Stimulated activated CD8-positive, alpha-beta memory T cell treated with anti-CD3 and anti-CD28 coated beads, Interleukin-2, amount 100 ng/mL, for 1 hour (primary cell): ENCODE data around the gene SH2D3C.
"Not testable (repeated sequence)": the region's sequence is repeated elsewhere in the genome, so short reads cannot be mapped to it uniquely, and the experiment has no call there.

ENCODE experiments used
- DNase-seq, 2 donors: peaks; one replicate each; pipeline ENCODE4 v3.0.0-alpha.2; 2020; ENCODE audit warnings: low read depth in 2 of 2

SH2D3C gene

DNA sequence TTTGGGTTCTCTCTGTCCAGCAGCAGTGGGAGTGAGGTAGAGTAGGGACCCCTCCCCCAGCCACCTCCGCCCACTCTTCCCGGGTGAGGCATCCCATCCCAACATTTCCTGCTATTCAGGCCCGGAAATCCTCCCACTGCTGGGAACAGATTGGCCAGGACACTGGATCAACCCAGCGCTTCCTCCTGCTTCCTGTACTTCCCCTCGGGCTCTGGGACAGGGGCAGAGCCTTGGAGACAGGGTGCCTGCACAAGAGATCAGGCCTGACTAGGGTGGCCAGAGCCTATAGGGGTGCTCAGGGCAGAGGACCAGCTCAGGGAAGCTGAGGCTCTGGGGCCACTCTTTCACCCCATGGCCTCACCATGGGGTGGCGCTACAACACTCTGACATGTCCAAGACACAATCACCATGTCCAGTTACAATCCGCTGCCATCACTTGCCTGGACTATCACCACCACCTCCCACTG is 14.5 kb downstream of the SH2D3C start:
- no peak for DNase-seq

- DNase-seq: no peak
Observed at GRCh38 chr9:127762111-127762676, 16.3 kb downstream of the SH2D3C start.

- no peak for DNase-seq
Observed at GRCh38 chr9:127761491-127761956, 16.9 kb downstream of the SH2D3C start.

- no peak for DNase-seq
Observed at GRCh38 chr9:127761061-127761460, 17.4 kb downstream of the SH2D3C start.

GRCh38 chr9:127758843-127759242 is 19.6 kb downstream of the SH2D3C start:
- DNase-seq: no peak

GRCh38 chr9:127756776-127757175 is 21.7 kb downstream of the SH2D3C start:
- DNase-seq: not testable (repeated sequence)

DNA sequence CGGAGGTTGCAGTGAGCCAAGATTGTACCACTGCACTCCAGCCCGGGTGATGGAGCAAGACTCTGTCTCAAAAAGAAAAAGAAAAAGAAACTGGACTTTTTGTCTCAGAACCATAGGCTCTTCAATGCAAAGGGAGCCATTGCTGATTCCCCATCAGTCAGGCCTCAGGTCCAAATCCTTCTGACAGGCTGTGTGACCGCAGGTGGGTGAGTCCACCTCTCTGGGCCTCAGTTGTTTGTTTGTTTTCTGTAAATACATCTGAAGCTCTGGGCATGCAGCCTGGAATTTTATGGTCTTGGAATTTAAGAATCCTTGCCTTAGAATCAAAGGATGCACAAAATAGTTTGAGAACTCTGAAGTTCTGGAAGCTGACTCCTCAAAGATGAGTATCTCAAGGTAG is 22.2 kb downstream of the SH2D3C start:
- no peak for DNase-seq

- no peak for DNase-seq
Observed at GRCh38 chr9:127755061-127756060, 23.1 kb downstream of the SH2D3C start.

DNA sequence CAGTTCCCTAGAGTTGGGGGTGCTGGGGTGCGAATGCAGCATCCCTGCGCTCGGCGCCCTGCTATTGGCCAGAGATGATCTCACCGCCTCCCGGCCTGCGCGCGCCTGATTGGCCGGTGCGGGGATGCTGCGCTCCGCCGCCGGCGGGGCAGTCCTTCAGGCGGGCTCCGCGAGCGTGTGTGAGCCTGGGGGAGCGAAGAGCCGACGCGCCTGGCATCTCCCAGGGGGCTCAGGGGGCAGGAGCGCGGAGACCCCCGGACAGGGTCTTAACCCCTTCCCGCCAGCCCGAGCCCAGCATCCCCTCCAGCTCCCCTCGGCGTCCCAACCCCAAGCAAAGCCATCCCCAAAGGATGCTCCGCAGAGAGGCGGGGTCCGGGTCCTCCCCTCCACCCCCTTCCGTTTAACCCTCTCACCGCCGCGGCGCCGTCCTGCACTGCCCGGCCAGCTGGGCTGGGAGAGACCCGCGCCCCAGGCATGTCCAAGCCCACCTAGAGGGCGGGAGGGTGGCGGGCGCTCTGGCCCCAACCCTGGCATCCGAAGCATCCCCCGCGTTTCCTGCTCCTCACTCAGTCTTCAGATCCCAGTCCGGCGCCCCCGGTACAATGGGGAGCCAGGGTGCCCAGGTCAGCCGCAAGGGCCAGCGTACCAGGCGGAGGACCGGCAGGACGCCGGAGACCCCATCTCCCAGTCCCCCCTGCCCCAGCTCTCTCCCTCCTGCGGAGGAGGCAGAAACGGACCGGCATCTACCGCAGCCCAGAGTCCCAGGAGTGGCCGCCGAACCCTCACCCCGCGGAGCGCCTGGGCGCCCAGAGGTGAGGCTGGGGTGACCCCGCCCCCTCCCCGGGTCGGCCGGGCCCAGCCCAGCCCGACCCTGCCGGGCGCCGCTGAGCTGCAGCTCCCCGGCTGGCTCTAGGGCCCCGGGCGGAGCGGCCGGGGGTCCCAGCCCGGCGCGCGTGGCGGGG is 24.1 kb downstream of the SH2D3C start:
- no peak for DNase-seq

- DNase-seq: no peak
Observed at GRCh38 chr9:127753622-127754021, 24.8 kb downstream of the SH2D3C start.

- no peak for DNase-seq
Observed at GRCh38 chr9:127753148-127753547, 25.3 kb downstream of the SH2D3C start.

DNA sequence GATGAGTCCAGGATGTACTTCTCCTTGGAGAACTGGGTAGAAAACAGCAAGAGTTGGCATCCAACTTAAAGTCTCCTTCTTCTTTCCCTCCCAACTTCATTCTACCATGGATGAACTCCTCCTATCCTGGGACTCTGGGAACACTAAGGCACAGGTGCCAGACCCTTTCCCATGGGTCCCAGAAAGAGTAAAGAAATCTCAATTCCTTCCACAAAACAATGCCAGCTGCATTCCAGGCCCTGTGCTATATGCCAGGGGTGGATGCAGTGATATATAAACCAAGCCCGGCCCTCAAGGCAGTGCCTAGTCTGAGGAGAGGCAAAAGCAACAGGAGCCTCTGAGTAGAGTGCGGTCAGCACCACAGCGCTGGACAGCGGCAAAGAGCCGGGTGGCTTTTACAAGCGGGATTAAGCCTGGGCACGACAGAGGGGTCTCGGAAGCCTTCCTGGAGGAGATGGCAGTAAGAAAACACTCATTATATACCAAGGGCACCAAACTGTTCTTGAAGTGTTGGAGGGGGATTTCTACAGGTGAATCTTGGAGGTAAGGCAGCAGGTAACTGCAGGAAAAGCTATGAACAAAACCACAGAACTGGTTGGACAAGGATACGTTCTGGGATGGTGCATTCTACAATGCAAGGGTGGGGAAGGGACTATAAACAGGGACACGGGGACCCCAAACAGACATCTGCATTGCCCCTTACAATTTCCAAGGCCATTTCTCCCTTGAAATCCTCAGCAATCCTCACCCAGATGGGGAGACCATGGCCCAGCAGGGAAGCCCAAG is 27.0 kb downstream of the SH2D3C start:
- DNase-seq: no peak

GRCh38 chr9:127749090-127749787 is 29.2 kb downstream of the SH2D3C start:
- DNase-seq: no peak

- no peak for DNase-seq
Observed at GRCh38 chr9:127746959-127747569, 31.4 kb downstream of the SH2D3C start.

- no peak for DNase-seq
Observed at GRCh38 chr9:127744398-127745110, 33.9 kb downstream of the SH2D3C start.

GRCh38 chr9:127742435-127743088 is 35.9 kb downstream of the SH2D3C start:
- DNase-seq: no peak

GRCh38 chr9:127741831-127742434 is 36.5 kb downstream of the SH2D3C start:
- no peak for DNase-seq
